Activated naive CD8-positive, alpha-beta T cell treated with anti-CD3 and anti-CD28 coated beads, Interleukin-2, amount 50 U/mL, for 24 hours (primary cell): ENCODE results near the gene HOXA5.
A peak's percentile ranks its signal among the peaks of the same experiment; 100 is the strongest.

ENCODE experiments used
- ATAC-seq: fragments of 150-1000 bp; cut with Tn5 transposase; one replicate; pipeline ENCODE4 v1.10.0; 2021
- DNase-seq: peaks from one replicate; pipeline ENCODE4 v3.0.0; 2021
- H3K27ac Mint-ChIP-seq: one replicate; pipeline ENCODE4 v1.8.0; 2021; ENCODE audit warnings: mild to moderate bottlenecking, mixed read lengths
- H3K27me3 Mint-ChIP-seq: one replicate; pipeline ENCODE4 v1.8.0; 2021; ENCODE audit warnings: mixed read lengths
- H3K36me3 Mint-ChIP-seq: one replicate; pipeline ENCODE4 v1.8.0; 2021; ENCODE audit warnings: low read depth, mixed read lengths
- H3K4me1 Mint-ChIP-seq: one replicate; pipeline ENCODE4 v1.8.0; 2021; ENCODE audit warnings: mixed read lengths
- H3K4me3 Mint-ChIP-seq: one replicate; pipeline ENCODE4 v1.8.0; 2021; ENCODE audit warnings: mild to moderate bottlenecking, moderate library complexity, mixed read lengths
- H3K9me3 Mint-ChIP-seq: one replicate; pipeline ENCODE4 v1.8.0; 2021; ENCODE audit warnings: mixed read lengths

HOXA5 gene

GRCh38 chr7:27169658-27170425, 26.4 kb upstream of the HOXA5 start:
- peak overlapping the region; percentile 14 for H3K4me3 Mint-ChIP-seq
- no peak for DNase-seq
- peaks cover 74% of the 10 kb centered on the region for H3K27me3 Mint-ChIP-seq
- no peaks in the 10 kb centered on the region for H3K36me3 Mint-ChIP-seq
- no peaks in the 10 kb centered on the region for H3K9me3 Mint-ChIP-seq
- H3K4me1 Mint-ChIP-seq: peaks cover 24% of the 10 kb centered on the region
- no peak overlapping the region for H3K27ac Mint-ChIP-seq
- ATAC-seq: no peak

- DNase-seq (no peak), ATAC-seq (no peak)
- H3K36me3 Mint-ChIP-seq: no peaks in the 10 kb centered on the region
- H3K9me3 Mint-ChIP-seq: no peaks in the 10 kb centered on the region
- peaks cover 24% of the 10 kb centered on the region for H3K4me1 Mint-ChIP-seq
- H3K4me3 Mint-ChIP-seq: peak overlapping the region; percentile 15
- H3K27me3 Mint-ChIP-seq: peaks cover 81% of the 10 kb centered on the region
- peak overlapping the region; percentile 1 for H3K27ac Mint-ChIP-seq
Observed at GRCh38 chr7:27168265-27168947, 24.9 kb upstream of the HOXA5 start.

GRCh38 chr7:27167916-27168264, 24.4 kb upstream of the HOXA5 start:
- no peaks in the 10 kb centered on the region for H3K9me3 Mint-ChIP-seq
- no peak overlapping the region for H3K4me3 Mint-ChIP-seq
- no peak for DNase-seq
- no peak overlapping the region for H3K27ac Mint-ChIP-seq
- H3K36me3 Mint-ChIP-seq: no peaks in the 10 kb centered on the region
- no peak for ATAC-seq
- peaks cover 24% of the 10 kb centered on the region for H3K4me1 Mint-ChIP-seq
- H3K27me3 Mint-ChIP-seq: peaks cover 82% of the 10 kb centered on the region

GRCh38 chr7:27166531-27167505, 23.3 kb upstream of the HOXA5 start:
- peak overlapping the region; percentile 54 for H3K27ac Mint-ChIP-seq
- peaks cover 85% of the 10 kb centered on the region for H3K27me3 Mint-ChIP-seq
- H3K9me3 Mint-ChIP-seq: no peaks in the 10 kb centered on the region
- peak overlapping the region; percentile 24 for H3K4me3 Mint-ChIP-seq
- no peak for ATAC-seq
- H3K4me1 Mint-ChIP-seq: peaks cover 18% of the 10 kb centered on the region
- no peak for DNase-seq
- no peaks in the 10 kb centered on the region for H3K36me3 Mint-ChIP-seq

- H3K4me1 Mint-ChIP-seq: peaks cover 20% of the 10 kb centered on the region
- no peak for DNase-seq
- peak overlapping the region; percentile 68 for H3K27ac Mint-ChIP-seq
- ATAC-seq: no peak
- H3K4me3 Mint-ChIP-seq: peak overlapping the region; percentile 56
- H3K36me3 Mint-ChIP-seq: no peaks in the 10 kb centered on the region
- H3K9me3 Mint-ChIP-seq: no peaks in the 10 kb centered on the region
- H3K27me3 Mint-ChIP-seq: peaks cover 81% of the 10 kb centered on the region
Observed at GRCh38 chr7:27165996-27166530, 22.6 kb upstream of the HOXA5 start.

- H3K27ac Mint-ChIP-seq: peak within 1 kb of the TSS; percentile 68
Observed at GRCh38 chr7:27165089-27165995, 21.9 kb upstream of the HOXA5 start, which contains the start of gene HOXA9. TSS of gene HOXA9 (minus strand) at chr7:27165537. CDS start at chr7:27165457, 80 bp downstream.

GRCh38 chr7:27164367-27165088, 21.0 kb upstream of the HOXA5 start:
- no peak for DNase-seq
- H3K9me3 Mint-ChIP-seq: no peaks in the 10 kb centered on the region
- no peak for ATAC-seq
- H3K27me3 Mint-ChIP-seq: peaks cover 80% of the 10 kb centered on the region
- H3K4me1 Mint-ChIP-seq: peaks cover 25% of the 10 kb centered on the region
- peak overlapping the region; percentile 14 for H3K27ac Mint-ChIP-seq
- no peaks in the 10 kb centered on the region for H3K36me3 Mint-ChIP-seq
- H3K4me3 Mint-ChIP-seq: peak overlapping the region; percentile 26

More at GRCh38 chr7:27165089-27165995, 21.9 kb upstream of the HOXA5 start, which contains the start of gene HOXA9:
- Mint-ChIP-seq H3K36me3 (no peaks in the 10 kb centered on the region), H3K4me1 (peaks cover 22% of the 10 kb centered on the region), H3K4me3 (peak within 1 kb of the TSS; percentile 56), H3K9me3 (no peaks in the 10 kb centered on the region), H3K27me3 (peaks cover 77% of the 10 kb centered on the region)
- DNase-seq (no peak), ATAC-seq (no peak)

- Mint-ChIP-seq H3K4me1 (peaks cover 25% of the 10 kb centered on the region), H3K36me3 (no peaks in the 10 kb centered on the region), H3K27ac (no peak overlapping the region), H3K27me3 (peaks cover 84% of the 10 kb centered on the region), H3K4me3 (no peak overlapping the region), H3K9me3 (no peaks in the 10 kb centered on the region)
- DNase-seq: no peak
- ATAC-seq: no peak
Observed at GRCh38 chr7:27164045-27164366, 20.5 kb upstream of the HOXA5 start.

GRCh38 chr7:27163288-27164044, 20.0 kb upstream of the HOXA5 start:
- Mint-ChIP-seq H3K4me3 (no peak overlapping the region), H3K27ac (no peak overlapping the region), H3K9me3 (no peaks in the 10 kb centered on the region), H3K4me1 (peaks cover 23% of the 10 kb centered on the region), H3K27me3 (peaks cover 84% of the 10 kb centered on the region), H3K36me3 (no peaks in the 10 kb centered on the region)
- DNase-seq: no peak
- no peak for ATAC-seq

- no peak overlapping the region for H3K27ac Mint-ChIP-seq
Observed at GRCh38 chr7:27162561-27163287, 19.2 kb upstream of the HOXA5 start.

GRCh38 chr7:27161721-27162560, 18.5 kb upstream of the HOXA5 start:
- Mint-ChIP-seq H3K4me1 (peaks cover 34% of the 10 kb centered on the region), H3K27me3 (peaks cover 84% of the 10 kb centered on the region), H3K36me3 (no peaks in the 10 kb centered on the region), H3K4me3 (peak overlapping the region; percentile 2), H3K27ac (no peak overlapping the region), H3K9me3 (no peaks in the 10 kb centered on the region)
- DNase-seq: no peak
- ATAC-seq: no peak

More at GRCh38 chr7:27162561-27163287, 19.2 kb upstream of the HOXA5 start:
- H3K36me3 Mint-ChIP-seq: no peaks in the 10 kb centered on the region
- peaks cover 30% of the 10 kb centered on the region for H3K4me1 Mint-ChIP-seq
- ATAC-seq (no peak), DNase-seq (no peak)
- peaks cover 84% of the 10 kb centered on the region for H3K27me3 Mint-ChIP-seq
- H3K4me3 Mint-ChIP-seq: no peak overlapping the region
- no peaks in the 10 kb centered on the region for H3K9me3 Mint-ChIP-seq
